Neural crest cell (in vitro differentiated cells): ENCODE data around the gene CHDH. TPM values are rescaled to one million over a fixed set of nuclear protein-coding genes. Genes with fewer than 3 reads are reported as not detected.

ENCODE experiments used
- DNase-seq: peaks from one replicate; pipeline ENCODE4 v3.0.0; 2021; ENCODE audit warnings: low read depth, mixed read lengths, low spot score
- H3K27ac Mint-ChIP-seq: one replicate; pipeline ENCODE4 v1.8.0; 2021; ENCODE audit warnings: mild to moderate bottlenecking, mixed read lengths; ENCODE audit not compliant: unreplicated experiment
- H3K27me3 Mint-ChIP-seq: 2 replicates; pipeline ENCODE4 v1.8.0; 2021; ENCODE audit warnings: low read depth, mild to moderate bottlenecking, mixed read lengths
- H3K36me3 Mint-ChIP-seq: 2 replicates; pipeline ENCODE4 v1.8.0; 2021; ENCODE audit warnings: low read depth, mild to moderate bottlenecking, mixed read lengths
- H3K4me1 Mint-ChIP-seq: 2 replicates; pipeline ENCODE4 v1.8.0; 2021; ENCODE audit warnings: mixed read lengths
- H3K4me3 Mint-ChIP-seq: one replicate; pipeline ENCODE4 v1.8.0; 2021; ENCODE audit warnings: mild to moderate bottlenecking, mixed read lengths
- H3K9me3 Mint-ChIP-seq: 2 replicates; pipeline ENCODE4 v1.8.0; 2021; ENCODE audit warnings: mixed read lengths
- total RNA-seq: library from RNA; stranded (reverse); gene quantifications from 2 replicates; pipeline ENCODE4 v1.2.1, GENCODE V29; 2021
- TF ChIP-seq, protein P1 (sequence below): fragments of 200-600 bp; sonication (generic); conservative IDR thresholded peaks from 2 replicates; pipeline ENCODE4 v1.5.0; 2021; ENCODE audit warnings: antibody characterized with exemption, mild to moderate bottlenecking

The CHDH gene
- total RNA-seq, 1 donor from 2014 or later = 3.0 TPM

DNA sequence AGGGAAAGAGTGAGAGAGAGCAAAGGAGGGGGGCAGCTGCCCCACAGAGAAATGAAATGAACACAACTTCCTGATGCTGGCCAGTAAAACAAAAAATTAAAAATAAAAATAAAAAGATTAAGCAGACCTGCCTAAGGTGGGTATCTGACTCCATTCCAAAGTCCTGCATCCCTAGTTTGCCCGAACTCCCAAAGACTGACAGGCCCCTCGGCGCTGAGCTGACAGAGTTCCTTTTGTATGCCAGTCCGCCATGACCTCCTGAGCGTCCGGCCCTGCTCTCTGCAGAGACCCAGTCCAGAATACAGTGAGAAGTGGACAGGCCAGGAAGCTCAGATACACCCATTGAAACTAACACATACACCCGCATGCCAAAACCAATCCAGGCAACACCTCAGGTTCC is 54.9 kb downstream of the CHDH start:
- Mint-ChIP-seq H3K4me1 (peaks cover 19% of the 10 kb centered on the region), H3K9me3 (no peaks in the 10 kb centered on the region), H3K36me3 (no peaks in the 10 kb centered on the region), H3K27ac (peak overlapping the region; percentile 52), H3K27me3 (peaks cover 2% of the 10 kb centered on the region), H3K4me3 (no peak overlapping the region)
- TF ChIP-seq, protein P1, sequence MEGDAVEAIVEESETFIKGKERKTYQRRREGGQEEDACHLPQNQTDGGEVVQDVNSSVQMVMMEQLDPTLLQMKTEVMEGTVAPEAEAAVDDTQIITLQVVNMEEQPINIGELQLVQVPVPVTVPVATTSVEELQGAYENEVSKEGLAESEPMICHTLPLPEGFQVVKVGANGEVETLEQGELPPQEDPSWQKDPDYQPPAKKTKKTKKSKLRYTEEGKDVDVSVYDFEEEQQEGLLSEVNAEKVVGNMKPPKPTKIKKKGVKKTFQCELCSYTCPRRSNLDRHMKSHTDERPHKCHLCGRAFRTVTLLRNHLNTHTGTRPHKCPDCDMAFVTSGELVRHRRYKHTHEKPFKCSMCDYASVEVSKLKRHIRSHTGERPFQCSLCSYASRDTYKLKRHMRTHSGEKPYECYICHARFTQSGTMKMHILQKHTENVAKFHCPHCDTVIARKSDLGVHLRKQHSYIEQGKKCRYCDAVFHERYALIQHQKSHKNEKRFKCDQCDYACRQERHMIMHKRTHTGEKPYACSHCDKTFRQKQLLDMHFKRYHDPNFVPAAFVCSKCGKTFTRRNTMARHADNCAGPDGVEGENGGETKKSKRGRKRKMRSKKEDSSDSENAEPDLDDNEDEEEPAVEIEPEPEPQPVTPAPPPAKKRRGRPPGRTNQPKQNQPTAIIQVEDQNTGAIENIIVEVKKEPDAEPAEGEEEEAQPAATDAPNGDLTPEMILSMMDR = no peak
- DNase-seq = peak; percentile 10

DNA sequence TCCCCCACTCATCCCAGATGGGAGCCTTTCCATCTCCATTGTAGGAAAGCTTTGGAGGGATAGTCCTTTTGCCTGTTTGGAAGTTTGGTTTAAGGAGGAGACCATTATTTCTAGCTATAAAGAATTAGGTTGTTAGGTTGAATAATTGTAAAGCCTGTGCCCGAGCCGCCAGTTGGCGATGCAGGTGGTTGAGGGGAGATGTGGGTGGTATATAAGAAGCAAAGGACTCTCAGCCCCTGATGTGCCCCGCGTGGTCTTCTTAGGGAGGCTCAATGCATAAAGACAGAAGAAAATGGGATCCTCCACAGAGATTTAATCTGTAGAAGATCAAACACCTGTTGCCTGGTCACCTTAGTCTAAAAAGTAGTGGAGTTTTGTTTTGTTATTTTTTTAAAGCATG is 55.7 kb downstream of the CHDH start:
- Mint-ChIP-seq H3K27me3 (peaks cover 2% of the 10 kb centered on the region), H3K9me3 (no peaks in the 10 kb centered on the region), H3K27ac (no peak overlapping the region), H3K4me3 (no peak overlapping the region), H3K4me1 (peaks cover 13% of the 10 kb centered on the region), H3K36me3 (no peaks in the 10 kb centered on the region)
- TF ChIP-seq, protein P1 = no peak
- DNase-seq = no peak

DNA sequence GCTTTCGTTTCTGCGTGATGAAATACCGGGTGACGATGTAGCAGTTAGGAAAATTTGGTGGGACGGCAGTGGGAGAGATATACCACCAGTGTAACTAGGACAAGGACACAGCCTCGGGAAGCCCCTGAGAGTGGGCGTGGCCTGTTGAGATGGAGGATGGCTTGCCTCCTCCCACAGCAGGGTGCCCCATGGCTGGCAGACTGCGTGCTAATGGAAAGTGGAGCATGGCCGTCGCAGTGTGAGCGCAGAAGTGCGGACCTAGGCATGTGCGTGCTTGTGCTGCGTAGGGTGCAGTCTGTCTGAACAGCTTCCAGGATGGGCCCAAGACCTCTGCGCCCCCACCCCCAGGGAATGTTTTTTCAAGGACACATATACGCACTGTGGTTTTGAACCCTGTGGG is 56.8 kb downstream of the CHDH start:
- TF ChIP-seq, protein P1 = no peak
- Mint-ChIP-seq H3K27me3 (peaks cover 2% of the 10 kb centered on the region), H3K36me3 (no peaks in the 10 kb centered on the region), H3K27ac (no peak overlapping the region), H3K4me3 (no peak overlapping the region), H3K4me1 (peaks cover 11% of the 10 kb centered on the region), H3K9me3 (no peaks in the 10 kb centered on the region)
- no peak for DNase-seq

DNA sequence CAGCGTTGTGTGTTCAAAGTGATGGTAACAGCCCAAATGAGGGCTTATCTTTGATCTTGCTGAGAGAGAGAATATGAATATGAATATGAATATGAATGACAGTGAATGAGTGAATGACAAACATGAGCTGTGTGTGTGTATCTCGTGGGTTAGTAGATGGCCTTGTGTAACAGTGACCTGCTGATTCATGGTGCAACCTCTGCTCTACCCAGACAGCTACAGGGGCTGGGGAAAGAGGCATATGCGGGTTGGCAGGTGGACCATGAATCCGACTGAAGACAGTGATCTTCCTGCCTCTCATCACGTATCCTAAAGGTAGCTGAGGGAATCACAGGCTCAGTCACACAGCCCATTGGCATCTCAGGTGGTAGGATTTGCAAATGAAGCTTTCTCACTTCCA is 58.2 kb downstream of the CHDH start:
- Mint-ChIP-seq H3K27ac (no peak overlapping the region), H3K27me3 (peaks cover 2% of the 10 kb centered on the region), H3K9me3 (no peaks in the 10 kb centered on the region), H3K4me1 (peaks cover 11% of the 10 kb centered on the region), H3K36me3 (no peaks in the 10 kb centered on the region), H3K4me3 (no peak overlapping the region)
- TF ChIP-seq, protein P1 = no peak
- no peak for DNase-seq

DNA sequence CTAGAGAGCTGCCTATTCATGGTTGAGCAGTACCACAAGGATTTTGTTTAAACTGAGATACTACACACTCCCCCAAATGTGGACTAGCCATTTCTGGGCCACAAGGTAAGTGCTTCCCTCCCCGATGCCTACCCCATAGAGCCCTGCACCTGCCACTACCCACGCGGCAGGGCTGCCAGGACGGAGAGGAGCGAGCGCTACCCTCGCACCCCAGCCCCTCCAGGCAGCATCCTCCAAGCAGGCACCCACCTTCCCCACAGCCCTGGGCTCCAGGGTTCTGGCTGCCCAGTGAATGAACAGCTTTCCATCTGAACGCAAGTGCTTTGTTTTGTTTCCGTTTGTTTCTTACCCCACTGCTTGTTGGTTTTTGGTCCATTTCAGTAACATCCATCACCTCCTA is 59.2 kb downstream of the CHDH start:
- no peaks in the 10 kb centered on the region for H3K36me3 Mint-ChIP-seq
- DNase-seq = no peak
- H3K4me3 Mint-ChIP-seq = no peak overlapping the region
- H3K9me3 Mint-ChIP-seq = no peaks in the 10 kb centered on the region
- peaks cover 2% of the 10 kb centered on the region for H3K27me3 Mint-ChIP-seq
- peaks cover 11% of the 10 kb centered on the region for H3K4me1 Mint-ChIP-seq
- no peak overlapping the region for H3K27ac Mint-ChIP-seq
- TF ChIP-seq, protein P1 = no peak

DNA sequence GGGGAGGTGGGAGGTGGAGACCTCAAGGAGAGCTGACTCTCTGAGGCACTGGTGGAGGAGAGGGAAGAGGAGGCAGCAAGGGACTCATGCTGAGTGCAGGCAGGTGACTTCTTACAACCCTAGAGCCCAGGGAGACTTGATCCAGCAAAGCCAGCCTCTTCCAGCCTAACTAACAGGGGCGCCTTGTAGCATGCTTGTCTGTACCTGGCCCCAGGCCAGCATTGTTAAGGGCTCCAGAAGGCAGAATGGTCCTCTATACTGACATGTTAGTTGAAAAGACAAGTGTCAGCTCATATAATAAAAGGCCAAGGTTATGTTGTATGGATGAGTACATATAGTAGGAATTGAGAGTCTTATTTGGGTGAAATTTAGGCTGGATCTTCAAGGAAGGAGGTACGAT is 65.4 kb downstream of the CHDH start:
- Mint-ChIP-seq H3K4me1 (no peaks in the 10 kb centered on the region), H3K9me3 (no peaks in the 10 kb centered on the region), H3K27me3 (peaks cover 2% of the 10 kb centered on the region), H3K4me3 (no peak overlapping the region), H3K36me3 (no peaks in the 10 kb centered on the region), H3K27ac (no peak overlapping the region)
- TF ChIP-seq, protein P1 = no peak
- no peak for DNase-seq
